HG02981 (cell line): ENCODE measurements around the gene TNFRSF19.

Experiments
- ATAC-seq: cut with Tn5 transposase; IDR thresholded peaks from one replicate; pipeline ENCODE4 v1.9.1; 2021; ENCODE audit warnings: mild to moderate bottlenecking, moderate library complexity; ENCODE audit not compliant: unreplicated experiment

Gene TNFRSF19

GRCh38 chr13:23599083-23599925 is 29.1 kb downstream of the TNFRSF19 start:
- no peak for ATAC-seq

- ATAC-seq = no peak
Measured at GRCh38 chr13:23600100-23600499, 29.9 kb downstream of the TNFRSF19 start.

GRCh38 chr13:23600534-23600933 is 30.3 kb downstream of the TNFRSF19 start:
- ATAC-seq = no peak

GRCh38 chr13:23605831-23606230 is 35.6 kb downstream of the TNFRSF19 start:
- ATAC-seq = no peak

GRCh38 chr13:23608138-23608537 is 37.9 kb downstream of the TNFRSF19 start:
- ATAC-seq = no peak

GRCh38 chr13:23608701-23609413 is 38.6 kb downstream of the TNFRSF19 start:
- no peak for ATAC-seq

- ATAC-seq = no peak
Measured at GRCh38 chr13:23609414-23609760, 39.2 kb downstream of the TNFRSF19 start.

- no peak for ATAC-seq
Measured at GRCh38 chr13:23609874-23610576, 39.8 kb downstream of the TNFRSF19 start.

GRCh38 chr13:23610966-23611491 is 40.8 kb downstream of the TNFRSF19 start:
- no peak for ATAC-seq

GRCh38 chr13:23612182-23612581 is 42.0 kb downstream of the TNFRSF19 start:
- no peak for ATAC-seq

GRCh38 chr13:23612731-23613130 is 42.5 kb downstream of the TNFRSF19 start:
- no peak for ATAC-seq

- no peak for ATAC-seq
Measured at GRCh38 chr13:23613596-23613995, 43.4 kb downstream of the TNFRSF19 start.

- ATAC-seq = no peak
Measured at GRCh38 chr13:23615395-23616081, 45.3 kb downstream of the TNFRSF19 start.

- no peak for ATAC-seq
Measured at GRCh38 chr13:23616228-23616627, 46.0 kb downstream of the TNFRSF19 start.

GRCh38 chr13:23617551-23618024 is 47.4 kb downstream of the TNFRSF19 start:
- no peak for ATAC-seq

- no peak for ATAC-seq
Measured at GRCh38 chr13:23618341-23618740, 48.1 kb downstream of the TNFRSF19 start.

- no peak for ATAC-seq
Measured at GRCh38 chr13:23619068-23619855, 49.0 kb downstream of the TNFRSF19 start.

GRCh38 chr13:23620211-23620610 is 50.0 kb downstream of the TNFRSF19 start:
- no peak for ATAC-seq

- no peak for ATAC-seq
Measured at GRCh38 chr13:23620613-23621315, 50.6 kb downstream of the TNFRSF19 start.
